Measurements from ENCODE around the gene KRT84.

DNA sequence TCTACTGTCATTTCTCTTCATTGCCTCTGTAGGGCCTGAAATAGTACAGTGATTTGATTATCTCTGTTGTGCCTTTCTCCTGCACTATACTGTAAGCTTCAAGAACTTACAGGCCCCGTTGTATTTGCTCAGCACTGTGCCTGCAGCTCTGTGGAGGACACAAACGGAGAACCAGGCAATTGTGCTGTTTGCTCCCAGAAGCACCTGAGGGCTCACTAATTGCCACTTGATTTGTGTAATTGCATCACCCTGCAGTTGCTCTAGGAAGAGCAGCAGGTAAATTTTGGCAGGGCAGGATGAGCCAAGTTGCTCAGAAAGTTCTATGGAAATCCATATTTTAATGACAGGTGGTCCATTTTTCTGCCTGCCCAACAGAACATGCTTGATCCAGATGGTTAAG lies 32.3 kb upstream of the KRT84 start:
- TF ChIP-seq, protein P1, sequence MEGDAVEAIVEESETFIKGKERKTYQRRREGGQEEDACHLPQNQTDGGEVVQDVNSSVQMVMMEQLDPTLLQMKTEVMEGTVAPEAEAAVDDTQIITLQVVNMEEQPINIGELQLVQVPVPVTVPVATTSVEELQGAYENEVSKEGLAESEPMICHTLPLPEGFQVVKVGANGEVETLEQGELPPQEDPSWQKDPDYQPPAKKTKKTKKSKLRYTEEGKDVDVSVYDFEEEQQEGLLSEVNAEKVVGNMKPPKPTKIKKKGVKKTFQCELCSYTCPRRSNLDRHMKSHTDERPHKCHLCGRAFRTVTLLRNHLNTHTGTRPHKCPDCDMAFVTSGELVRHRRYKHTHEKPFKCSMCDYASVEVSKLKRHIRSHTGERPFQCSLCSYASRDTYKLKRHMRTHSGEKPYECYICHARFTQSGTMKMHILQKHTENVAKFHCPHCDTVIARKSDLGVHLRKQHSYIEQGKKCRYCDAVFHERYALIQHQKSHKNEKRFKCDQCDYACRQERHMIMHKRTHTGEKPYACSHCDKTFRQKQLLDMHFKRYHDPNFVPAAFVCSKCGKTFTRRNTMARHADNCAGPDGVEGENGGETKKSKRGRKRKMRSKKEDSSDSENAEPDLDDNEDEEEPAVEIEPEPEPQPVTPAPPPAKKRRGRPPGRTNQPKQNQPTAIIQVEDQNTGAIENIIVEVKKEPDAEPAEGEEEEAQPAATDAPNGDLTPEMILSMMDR (IDR thresholded peaks at IDR 0.05; ENCODE audit: poor library complexity, severe bottlenecking), result no peak
- no peak for TF ChIP-seq EZH2 (IDR thresholded peaks at IDR 0.05; ENCODE audit: borderline replicate concordance, insufficient read depth, low read length, poor library complexity, severe bottlenecking)
- TF ChIP-seq TAF1 (IDR thresholded peaks at IDR 0.05; ENCODE audit: low read depth), result no peak
- no peak for TF ChIP-seq EP300 (conservative IDR thresholded peaks at IDR 0.05; ENCODE audit: poor library complexity, severe bottlenecking)
- TF ChIP-seq, protein P2, sequence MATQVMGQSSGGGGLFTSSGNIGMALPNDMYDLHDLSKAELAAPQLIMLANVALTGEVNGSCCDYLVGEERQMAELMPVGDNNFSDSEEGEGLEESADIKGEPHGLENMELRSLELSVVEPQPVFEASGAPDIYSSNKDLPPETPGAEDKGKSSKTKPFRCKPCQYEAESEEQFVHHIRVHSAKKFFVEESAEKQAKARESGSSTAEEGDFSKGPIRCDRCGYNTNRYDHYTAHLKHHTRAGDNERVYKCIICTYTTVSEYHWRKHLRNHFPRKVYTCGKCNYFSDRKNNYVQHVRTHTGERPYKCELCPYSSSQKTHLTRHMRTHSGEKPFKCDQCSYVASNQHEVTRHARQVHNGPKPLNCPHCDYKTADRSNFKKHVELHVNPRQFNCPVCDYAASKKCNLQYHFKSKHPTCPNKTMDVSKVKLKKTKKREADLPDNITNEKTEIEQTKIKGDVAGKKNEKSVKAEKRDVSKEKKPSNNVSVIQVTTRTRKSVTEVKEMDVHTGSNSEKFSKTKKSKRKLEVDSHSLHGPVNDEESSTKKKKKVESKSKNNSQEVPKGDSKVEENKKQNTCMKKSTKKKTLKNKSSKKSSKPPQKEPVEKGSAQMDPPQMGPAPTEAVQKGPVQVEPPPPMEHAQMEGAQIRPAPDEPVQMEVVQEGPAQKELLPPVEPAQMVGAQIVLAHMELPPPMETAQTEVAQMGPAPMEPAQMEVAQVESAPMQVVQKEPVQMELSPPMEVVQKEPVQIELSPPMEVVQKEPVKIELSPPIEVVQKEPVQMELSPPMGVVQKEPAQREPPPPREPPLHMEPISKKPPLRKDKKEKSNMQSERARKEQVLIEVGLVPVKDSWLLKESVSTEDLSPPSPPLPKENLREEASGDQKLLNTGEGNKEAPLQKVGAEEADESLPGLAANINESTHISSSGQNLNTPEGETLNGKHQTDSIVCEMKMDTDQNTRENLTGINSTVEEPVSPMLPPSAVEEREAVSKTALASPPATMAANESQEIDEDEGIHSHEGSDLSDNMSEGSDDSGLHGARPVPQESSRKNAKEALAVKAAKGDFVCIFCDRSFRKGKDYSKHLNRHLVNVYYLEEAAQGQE (IDR thresholded peaks at IDR 0.05; ENCODE audit: borderline replicate concordance), result no peak
- no peak for TF ChIP-seq MXI1 (conservative IDR thresholded peaks at IDR 0.05; ENCODE audit: poor library complexity, severe bottlenecking)
- TF ChIP-seq RAD21 (conservative IDR thresholded peaks at IDR 0.05), result no peak
- no peak for TF ChIP-seq POLR2AphosphoS5 (IDR thresholded peaks at IDR 0.05)
